Natural killer cell (primary cell): Measurements from ENCODE around the gene LHFPL2. TPM values are rescaled to one million over a fixed set of nuclear protein-coding genes. Genes with fewer than 3 reads are reported as not detected.

Experiments used
- ATAC-seq, 3 donors: fragments of 150-1000 bp in 2 of 3; fragments of 200-7000 bp in 1 of 3; cut with Tn5 transposase; 1 replicate in 1 of 3; 2 replicates in 2 of 3; pipeline ENCODE4 v1.10.0; 2021; ENCODE audit warnings: mild to moderate bottlenecking in 2 of 3, moderate library complexity in 2 of 3
- DNase-seq, 2 donors: peaks; one replicate each; pipeline versions ENCODE4 v3.0.0 to v3.0.0-alpha.2; 2013 to 2021; ENCODE audit warnings: mixed read lengths in 1 of 2
- H3K27ac ChIP-seq: one replicate; pipeline ENCODE4 v1.5.1; 2013; ENCODE audit warnings: mild to moderate bottlenecking, low read length
- H3K27me3 ChIP-seq: one replicate; pipeline ENCODE4 v1.6.1; 2013; ENCODE audit warnings: low read length; ENCODE audit not compliant: control insufficient read depth, insufficient read depth
- H3K36me3 ChIP-seq: one replicate; pipeline ENCODE4 v1.6.1; 2013; ENCODE audit warnings: low read length; ENCODE audit not compliant: control insufficient read depth, insufficient read depth
- H3K4me1 ChIP-seq: one replicate; pipeline ENCODE4 v1.6.1; 2013; ENCODE audit warnings: low read length; ENCODE audit not compliant: control insufficient read depth, insufficient read depth
- H3K4me3 ChIP-seq: one replicate; pipeline ENCODE4 v1.5.1; 2013; ENCODE audit warnings: low read length
- H3K9me3 ChIP-seq: one replicate; pipeline ENCODE4 v1.6.1; 2013; ENCODE audit warnings: low read length; ENCODE audit not compliant: control insufficient read depth, insufficient read depth
- H3K27ac Mint-ChIP-seq, 2 donors: one replicate each; pipeline ENCODE4 v1.8.0; 2022; ENCODE audit warnings: mild to moderate bottlenecking in 2 of 2, mixed read lengths in 2 of 2, moderate library complexity in 1 of 2
- H3K27me3 Mint-ChIP-seq, 2 donors: one replicate each; pipeline ENCODE4 v1.8.0; 2022; ENCODE audit warnings: low read depth in 2 of 2, mixed read lengths in 2 of 2
- H3K36me3 Mint-ChIP-seq: one replicate; pipeline ENCODE4 v1.8.0; 2022; ENCODE audit warnings: mixed read lengths
- H3K4me1 Mint-ChIP-seq, 2 donors: one replicate each; pipeline ENCODE4 v1.8.0; 2022; ENCODE audit warnings: mixed read lengths in 2 of 2
- H3K4me3 Mint-ChIP-seq: one replicate; pipeline ENCODE4 v1.8.0; 2022; ENCODE audit warnings: mild to moderate bottlenecking, moderate library complexity, mixed read lengths
- H3K9me3 Mint-ChIP-seq, 2 donors: one replicate each; pipeline ENCODE4 v1.8.0; 2022; ENCODE audit warnings: mixed read lengths in 2 of 2
- WGBS: methylation state at CpG from one replicate; pipeline ENCODE4 v1.1.7; 2013; ENCODE audit warnings: missing lambda C conversion rate; ENCODE audit not compliant: insufficient coverage; 5-methylcytosine and 5-hydroxymethylcytosine counted together
- intact Hi-C: fragments of 100-400 bp; cut with micrococcal nuclease; formaldehyde crosslinking; loops from one replicate; pipeline ENCODE4 v1.14.2; 2022
- total RNA-seq, 4 donors: library from RNA; stranded (reverse); fragments of 120-200 nt in 1 of 4; gene quantifications; one replicate each; pipeline versions ENCODE4 v1.2.3 to v1.2.4, GENCODE V29; 2013 to 2022
- TF ChIP-seq, protein P1 (sequence below): fragments of 200-600 bp; IDR thresholded peaks from one replicate; pipeline ENCODE4 v1.8.0; 2022; ENCODE audit warnings: antibody characterized with exemption

LHFPL2 gene
- total RNA-seq, 3 donors from 2014 or later (not counting 1 experiment from before 2014, with no cell fraction given) = 0.85 to 1.9 (median 1.00) TPM

DNA sequence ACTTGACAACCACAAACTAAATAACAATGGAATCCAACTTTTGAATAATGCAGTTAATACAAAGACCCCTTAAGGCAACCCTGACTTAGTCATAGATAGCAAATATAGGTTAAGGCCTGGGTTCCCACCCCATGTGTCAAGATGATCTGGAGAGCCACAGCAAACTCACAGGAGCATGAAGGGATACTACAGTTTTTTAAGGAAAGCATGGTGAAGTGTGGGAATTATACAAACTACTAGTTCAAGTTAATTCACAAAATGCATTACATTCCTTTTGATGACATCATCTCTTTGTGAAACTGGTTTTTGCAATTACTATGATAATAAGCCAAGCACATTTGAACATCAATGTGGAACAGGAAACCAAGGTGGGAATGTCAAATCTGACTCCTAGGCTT is 50.6 kb downstream of the LHFPL2 start:
- TF ChIP-seq, protein P1, sequence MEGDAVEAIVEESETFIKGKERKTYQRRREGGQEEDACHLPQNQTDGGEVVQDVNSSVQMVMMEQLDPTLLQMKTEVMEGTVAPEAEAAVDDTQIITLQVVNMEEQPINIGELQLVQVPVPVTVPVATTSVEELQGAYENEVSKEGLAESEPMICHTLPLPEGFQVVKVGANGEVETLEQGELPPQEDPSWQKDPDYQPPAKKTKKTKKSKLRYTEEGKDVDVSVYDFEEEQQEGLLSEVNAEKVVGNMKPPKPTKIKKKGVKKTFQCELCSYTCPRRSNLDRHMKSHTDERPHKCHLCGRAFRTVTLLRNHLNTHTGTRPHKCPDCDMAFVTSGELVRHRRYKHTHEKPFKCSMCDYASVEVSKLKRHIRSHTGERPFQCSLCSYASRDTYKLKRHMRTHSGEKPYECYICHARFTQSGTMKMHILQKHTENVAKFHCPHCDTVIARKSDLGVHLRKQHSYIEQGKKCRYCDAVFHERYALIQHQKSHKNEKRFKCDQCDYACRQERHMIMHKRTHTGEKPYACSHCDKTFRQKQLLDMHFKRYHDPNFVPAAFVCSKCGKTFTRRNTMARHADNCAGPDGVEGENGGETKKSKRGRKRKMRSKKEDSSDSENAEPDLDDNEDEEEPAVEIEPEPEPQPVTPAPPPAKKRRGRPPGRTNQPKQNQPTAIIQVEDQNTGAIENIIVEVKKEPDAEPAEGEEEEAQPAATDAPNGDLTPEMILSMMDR = no peak
- DNase-seq (no peak), ATAC-seq (no peak)
- Mint-ChIP-seq H3K4me3 (no peak overlapping the region), H3K9me3 (no peaks in the 10 kb centered on the region), H3K36me3 (no peaks in the 10 kb centered on the region), H3K4me1 (no peaks in the 10 kb centered on the region), H3K27ac (no peak overlapping the region), H3K27me3 (peaks cover 3 to 22% of the 10 kb centered on the region in 2 donors)
- Histone ChIP-seq H3K9me3 (no peaks in the 10 kb centered on the region), H3K4me3 (no peak overlapping the region), H3K27me3 (no peaks in the 10 kb centered on the region), H3K4me1 (no peaks in the 10 kb centered on the region), H3K36me3 (no peaks in the 10 kb centered on the region), H3K27ac (no peak overlapping the region)
- intact Hi-C loops = no loop called here

DNA sequence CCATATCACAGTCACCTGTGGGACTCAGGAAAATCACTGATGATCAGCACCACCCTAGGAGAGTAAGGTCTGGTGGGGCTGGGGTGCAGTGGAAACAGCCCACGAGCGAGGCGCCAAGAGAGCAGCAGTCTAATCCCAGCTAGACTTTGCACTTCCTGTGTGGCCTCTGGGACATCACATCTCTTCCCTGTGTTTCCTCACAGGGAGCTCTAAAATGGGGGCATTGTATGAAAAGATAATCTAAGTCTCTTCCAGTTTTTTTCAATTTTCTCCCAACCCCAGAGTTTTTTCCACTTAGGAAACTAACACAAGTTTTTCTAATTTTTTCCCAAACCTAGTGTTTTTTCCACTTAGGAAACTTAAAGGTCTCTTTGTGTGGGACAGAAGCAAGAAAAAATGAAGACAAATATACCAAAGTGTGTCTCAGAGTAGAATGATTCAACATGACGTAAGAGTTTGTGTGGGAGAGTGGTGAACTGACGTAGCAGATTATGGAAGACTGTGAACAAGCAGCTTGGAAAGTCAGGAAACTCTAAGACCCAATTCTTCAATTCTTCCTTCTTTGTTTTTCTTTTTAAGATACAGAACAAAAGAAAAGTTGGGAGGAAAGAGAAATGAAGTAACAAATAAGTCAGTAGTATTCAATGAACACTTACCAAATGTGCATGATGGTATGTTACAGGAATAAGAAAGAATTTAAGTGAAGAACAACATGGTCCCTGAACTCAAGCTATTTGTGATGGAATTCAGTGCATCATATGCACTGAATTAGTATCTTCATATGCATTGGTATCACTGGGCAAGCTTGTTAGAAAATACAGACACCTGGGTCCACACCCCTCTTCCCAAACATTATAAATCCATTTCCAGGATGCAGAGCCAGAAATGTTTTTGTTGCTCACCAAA is 51.3 kb downstream of the LHFPL2 start:
- no peaks in the 10 kb centered on the region for H3K36me3 Mint-ChIP-seq
- H3K9me3 Mint-ChIP-seq = no peaks in the 10 kb centered on the region

DNA sequence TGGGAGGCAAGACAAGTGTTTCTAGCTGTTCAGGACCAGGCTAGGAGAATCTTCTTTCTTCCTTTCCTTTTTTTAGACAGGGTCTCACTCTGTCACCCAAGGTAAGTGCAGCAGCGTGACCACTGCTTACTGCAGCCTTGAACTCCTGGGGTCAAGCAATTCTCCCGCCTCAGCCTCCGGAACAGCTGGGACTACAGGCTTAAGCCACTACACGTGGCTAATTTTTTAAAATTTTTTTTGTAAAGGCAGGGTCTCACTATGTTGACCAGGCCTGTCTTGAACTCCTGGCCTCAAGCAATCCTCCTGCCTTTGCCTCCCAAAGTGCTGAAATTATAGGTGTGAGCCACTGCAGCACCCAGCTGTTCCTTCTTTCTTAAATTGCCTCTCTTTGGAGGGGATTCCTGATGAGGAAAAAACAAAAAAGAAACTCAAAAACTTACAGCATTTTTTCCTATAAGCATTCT is 53.1 kb downstream of the LHFPL2 start:
- Mint-ChIP-seq H3K9me3 (no peaks in the 10 kb centered on the region), H3K4me3 (no peak overlapping the region), H3K4me1 (no peaks in the 10 kb centered on the region), H3K36me3 (no peaks in the 10 kb centered on the region), H3K27ac (no peak overlapping the region), H3K27me3 (peaks cover 7 to 46% of the 10 kb centered on the region in 2 donors)
- no peak for ATAC-seq
- intact Hi-C loops = no loop called here
- Histone ChIP-seq H3K36me3 (no peaks in the 10 kb centered on the region), H3K27me3 (no peaks in the 10 kb centered on the region), H3K27ac (no peak overlapping the region), H3K4me1 (no peaks in the 10 kb centered on the region), H3K9me3 (no peaks in the 10 kb centered on the region), H3K4me3 (no peak overlapping the region)
- TF ChIP-seq, protein P1 = no peak
- 83% methylated on average over 4 of the region's 4 CpGs for WGBS
- no peak for DNase-seq

More for the DNA sequence above, 51.3 kb downstream of the LHFPL2 start:
- TF ChIP-seq, protein P1 = no peak
- ATAC-seq = no peak
- Histone ChIP-seq H3K9me3 (no peaks in the 10 kb centered on the region), H3K36me3 (no peaks in the 10 kb centered on the region), H3K27ac (no peak overlapping the region), H3K4me3 (no peak overlapping the region), H3K27me3 (no peaks in the 10 kb centered on the region), H3K4me1 (no peaks in the 10 kb centered on the region)
- 92% methylated on average over 4 of the region's 5 CpGs for WGBS
- peaks cover 6 to 29% of the 10 kb centered on the region in 2 donors for H3K27me3 Mint-ChIP-seq
- H3K4me3 Mint-ChIP-seq = no peak overlapping the region
- no peak for DNase-seq
- H3K4me1 Mint-ChIP-seq = no peaks in the 10 kb centered on the region
- H3K27ac Mint-ChIP-seq = no peak overlapping the region
- intact Hi-C loops = no loop called here
